Left forelimb (tissue), 1 donor: ENCODE results near the gene GADD45GIP1.
"Not testable (repeated sequence)": the region's sequence is repeated elsewhere in the genome, so short reads cannot be mapped to it uniquely, and the experiment has no call there.

Source experiments
- DNase-seq: peaks from one replicate; pipeline ENCODE4 v3.0.0-alpha.2; 2018; ENCODE audit warnings: low spot score

Gene GADD45GIP1

DNA sequence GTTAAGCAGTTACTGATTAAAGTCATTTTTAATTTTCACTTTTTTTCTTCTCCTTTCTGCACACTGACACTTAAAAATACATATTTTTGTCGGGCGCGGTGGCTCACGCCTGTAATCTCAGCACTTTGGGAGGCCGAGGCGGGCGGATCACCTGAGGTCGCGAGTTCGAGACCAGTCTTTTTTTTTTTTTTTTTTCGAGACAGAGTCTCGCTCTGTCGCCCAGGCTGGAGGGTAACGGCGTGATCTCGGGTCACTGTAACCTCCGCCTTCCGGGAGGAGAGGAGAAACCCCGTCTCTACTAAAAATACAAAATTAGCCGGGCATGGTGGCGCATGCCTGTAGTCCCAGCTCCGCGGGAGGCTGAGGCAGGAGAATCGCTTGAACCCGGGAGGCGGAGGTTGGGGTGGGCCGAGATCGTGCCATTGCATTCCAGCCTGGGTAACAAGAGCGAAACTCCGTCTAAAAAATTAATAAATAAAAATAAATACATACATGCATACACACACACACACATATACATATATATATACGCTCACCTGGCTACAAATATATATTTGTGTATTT, 448 bp upstream of the GADD45GIP1 start:
- DNase-seq, result not testable (repeated sequence)

DNA sequence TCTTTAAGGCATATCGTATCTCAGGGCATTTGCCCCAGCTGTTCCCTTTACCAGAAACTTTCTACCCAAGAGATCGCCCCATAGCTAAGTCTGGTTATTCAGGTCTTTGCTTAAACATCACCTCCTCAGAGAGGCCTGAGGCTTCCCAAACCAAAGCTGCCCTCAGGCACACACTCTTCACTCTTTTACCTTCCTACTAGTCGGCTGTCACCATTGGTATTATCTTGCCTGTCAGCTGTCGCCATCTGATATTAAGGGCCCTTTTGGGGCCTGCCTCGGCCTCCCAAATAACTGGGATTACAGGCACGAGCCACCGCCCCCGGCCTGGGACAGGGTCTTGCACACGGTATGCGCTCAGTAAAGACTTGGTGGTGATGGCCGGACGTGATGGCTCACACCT, 1.0 kb downstream of the GADD45GIP1 start:
- DNase-seq, result no peak

DNA sequence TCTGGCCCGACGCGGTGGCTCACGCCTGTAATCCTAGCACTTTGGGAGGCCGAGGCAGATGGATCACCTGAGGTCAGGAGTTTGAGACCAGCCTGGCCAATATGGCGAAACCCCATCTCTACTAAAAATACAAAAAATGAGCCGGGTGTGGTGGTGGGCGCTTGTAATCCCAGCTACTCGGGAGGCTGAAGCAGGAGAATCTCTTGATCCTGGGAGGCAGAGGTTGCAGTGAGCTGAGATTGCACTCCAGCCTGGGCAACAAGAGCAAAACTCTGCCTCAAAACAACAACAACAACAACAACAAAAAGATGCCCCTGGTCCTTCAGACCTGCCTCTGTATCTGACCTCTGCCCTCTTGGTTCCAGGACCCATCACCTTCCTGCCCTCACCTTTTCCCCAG, 1.4 kb downstream of the GADD45GIP1 start:
- DNase-seq, result not testable (repeated sequence)

DNA sequence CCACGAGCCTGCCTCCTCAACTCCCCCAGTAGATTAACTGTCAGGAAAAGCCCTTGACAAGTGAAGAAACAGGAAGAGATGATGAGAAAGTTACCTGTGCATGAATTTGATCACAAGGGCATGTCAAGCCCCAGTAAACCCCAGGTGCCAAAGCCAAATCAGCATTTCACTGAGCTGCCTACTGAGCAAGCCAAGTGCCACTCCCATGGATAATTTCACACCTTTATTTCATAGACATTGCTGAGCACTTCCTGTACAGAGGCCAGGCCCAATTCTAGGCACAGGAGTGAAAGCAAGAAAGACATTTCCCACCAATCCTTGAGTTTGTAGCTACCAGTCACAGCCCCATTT, 2.4 kb downstream of the GADD45GIP1 start:
- no peak for DNase-seq

DNA sequence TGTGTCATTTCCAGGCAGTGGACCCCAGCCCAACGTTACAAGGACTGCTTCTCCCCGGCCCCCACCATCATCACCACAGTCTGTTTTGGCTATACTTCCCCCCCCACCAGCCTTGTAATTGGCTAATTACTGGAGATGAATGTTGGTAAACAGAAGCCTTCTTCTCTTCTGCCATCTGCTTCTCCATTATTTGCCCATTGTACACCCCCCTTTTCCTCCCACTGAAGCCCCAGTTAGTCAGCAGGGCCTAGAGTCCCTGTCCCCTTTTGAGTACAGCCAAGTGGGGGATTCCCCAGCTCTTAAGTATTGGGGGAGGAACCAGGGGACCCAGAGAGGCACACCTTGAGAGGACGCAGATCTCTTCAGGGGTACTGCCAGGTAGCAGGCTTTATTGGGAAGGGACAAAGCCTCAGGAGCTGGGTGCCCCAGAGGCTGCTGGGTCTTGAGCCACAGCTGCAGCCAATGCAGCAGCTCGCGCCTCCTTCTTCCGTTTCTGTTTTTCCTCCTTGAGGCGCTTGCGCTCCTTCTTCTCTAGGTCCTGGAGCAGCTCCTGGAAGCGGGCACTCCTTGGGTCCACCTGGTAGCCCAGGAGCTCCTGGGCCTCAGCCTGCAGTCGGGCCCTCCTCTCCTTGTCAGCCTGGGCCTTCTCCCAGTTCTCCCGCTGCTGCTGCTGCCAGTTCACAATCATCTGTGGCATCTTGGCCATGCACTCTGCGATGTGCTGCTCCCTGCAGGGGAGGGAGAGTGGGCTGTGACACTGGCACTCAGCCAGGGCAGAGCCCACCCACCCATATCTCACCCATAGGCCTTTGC, 3.0 kb downstream of the GADD45GIP1 start:
- no peak for DNase-seq

DNA sequence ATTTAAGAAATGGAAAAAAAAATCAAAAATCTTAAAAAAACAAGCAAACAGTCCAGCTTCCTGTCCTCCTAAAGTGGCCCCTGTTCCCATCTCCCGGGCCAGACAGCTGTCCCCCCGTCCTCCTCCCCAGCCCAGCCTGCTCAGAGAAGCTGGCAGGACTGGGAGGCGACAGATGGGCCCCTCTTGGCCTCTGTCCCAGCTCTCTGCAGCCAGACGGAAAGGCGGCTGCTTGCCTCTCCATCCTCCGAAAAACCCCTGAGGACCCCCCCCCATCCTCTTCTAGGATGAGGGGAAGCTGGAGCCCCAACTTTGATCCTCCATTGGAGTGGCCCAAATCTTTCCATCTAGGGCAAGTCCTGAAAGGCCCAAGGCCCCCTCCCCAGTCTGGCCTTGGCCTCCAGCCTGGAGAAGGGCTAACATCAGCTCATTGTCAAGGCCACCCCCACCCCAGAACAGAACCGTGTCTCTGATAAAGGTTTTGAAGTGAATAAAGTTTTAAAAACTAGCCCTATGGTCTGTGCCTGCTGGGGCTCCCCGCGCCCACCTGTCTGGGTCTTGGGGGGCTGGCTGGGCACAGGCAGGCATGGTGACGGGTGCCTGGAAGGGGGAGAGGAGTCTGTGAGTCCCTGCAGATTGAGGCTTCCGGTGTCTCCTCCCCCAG, 3.8 kb downstream of the GADD45GIP1 start:
- DNase-seq, result peak; percentile 84

DNA sequence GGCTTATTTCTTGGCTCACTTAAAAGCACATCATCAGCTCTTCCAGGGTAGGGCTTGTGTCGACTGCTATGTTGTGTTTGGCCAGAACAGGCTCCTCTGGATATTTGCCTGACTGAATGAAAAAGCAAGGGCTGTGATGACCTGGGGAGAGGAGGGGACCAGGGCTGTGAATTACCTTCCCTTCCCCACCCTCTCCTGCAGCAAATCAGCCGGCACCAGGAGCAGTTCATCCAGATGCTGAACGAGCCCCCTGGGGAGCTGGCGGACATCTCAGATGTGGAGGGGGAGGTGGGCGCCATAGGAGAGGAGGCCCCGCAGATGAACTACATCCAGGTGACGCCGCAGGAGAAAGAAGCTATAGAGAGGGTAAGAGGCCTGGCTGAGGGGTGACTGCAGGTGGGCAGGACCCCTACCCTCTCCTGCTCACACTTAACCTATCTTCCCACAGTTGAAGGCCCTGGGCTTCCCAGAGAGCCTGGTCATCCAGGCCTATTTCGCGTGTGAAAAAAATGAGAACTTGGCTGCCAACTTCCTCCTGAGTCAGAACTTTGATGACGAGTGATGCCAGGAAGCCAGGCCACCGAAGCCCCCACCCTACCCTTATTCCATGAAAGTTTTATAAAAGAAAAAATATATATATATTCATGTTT, 4.4 kb downstream of the GADD45GIP1 start:
- no peak for DNase-seq

DNA sequence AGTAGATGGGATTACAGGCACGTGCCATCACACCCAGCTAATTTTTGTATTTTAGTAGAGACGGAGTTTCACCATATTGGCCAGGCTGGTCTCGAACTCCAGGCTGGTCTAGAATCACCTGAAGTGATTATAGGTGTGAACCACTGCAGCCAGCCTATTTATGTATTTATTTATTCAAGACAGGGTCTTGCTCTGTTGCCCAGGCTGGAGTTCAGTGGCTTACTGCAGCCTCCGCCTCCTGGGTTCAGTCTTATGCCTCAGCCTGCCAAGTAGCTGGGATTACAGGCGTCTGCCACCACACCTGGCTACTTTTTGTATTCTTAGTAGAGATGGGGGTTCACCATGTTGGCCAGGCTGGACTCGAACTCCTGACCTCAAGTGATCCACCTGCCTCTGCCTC, 5.0 kb downstream of the GADD45GIP1 start:
- DNase-seq, result not testable (repeated sequence)

DNA sequence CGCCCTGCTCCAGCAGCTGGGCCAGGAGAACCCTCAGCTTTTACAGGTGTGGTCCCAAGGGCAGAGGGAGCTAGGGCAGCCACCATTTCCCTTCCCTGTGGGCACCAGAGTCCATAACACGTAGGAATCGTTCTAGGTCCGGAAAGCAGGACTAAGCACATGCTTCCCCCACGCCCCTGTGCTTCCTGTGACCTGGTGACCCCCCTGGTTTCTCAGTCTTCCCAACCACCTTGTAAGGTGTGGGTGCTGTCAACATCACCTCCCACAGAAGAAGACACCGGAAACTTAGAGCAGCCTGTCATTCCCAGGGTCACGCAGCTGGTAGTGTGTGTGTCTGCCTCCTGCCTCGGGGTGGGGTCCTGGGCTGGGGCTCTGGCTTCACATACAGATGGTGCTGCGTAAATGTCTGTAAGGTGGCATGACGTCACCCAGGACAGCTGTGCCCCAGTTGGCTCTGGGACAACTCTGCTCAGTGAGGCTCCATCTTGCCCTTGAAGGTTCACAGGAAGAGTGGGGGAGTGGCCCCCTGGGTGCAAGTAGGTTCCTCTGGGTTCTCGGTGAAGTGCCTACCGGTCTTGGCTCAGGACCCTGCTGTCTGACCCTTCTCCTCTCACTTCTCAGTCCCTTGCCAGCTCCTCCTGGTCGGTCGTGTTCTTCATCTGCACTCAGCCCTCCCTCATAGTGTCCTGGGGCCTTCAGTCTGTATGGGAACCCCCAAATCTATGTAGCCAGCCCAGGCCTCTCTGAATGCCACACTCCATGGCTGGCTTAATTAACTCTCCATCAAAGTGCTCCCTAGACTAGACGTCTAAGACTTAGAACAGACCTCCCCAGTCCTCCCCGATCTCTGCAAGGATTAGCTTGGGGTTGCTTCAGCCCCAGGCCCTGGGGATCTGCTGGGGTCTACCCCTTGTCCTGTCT, 7.4 kb downstream of the GADD45GIP1 start:
- no peak for DNase-seq

DNA sequence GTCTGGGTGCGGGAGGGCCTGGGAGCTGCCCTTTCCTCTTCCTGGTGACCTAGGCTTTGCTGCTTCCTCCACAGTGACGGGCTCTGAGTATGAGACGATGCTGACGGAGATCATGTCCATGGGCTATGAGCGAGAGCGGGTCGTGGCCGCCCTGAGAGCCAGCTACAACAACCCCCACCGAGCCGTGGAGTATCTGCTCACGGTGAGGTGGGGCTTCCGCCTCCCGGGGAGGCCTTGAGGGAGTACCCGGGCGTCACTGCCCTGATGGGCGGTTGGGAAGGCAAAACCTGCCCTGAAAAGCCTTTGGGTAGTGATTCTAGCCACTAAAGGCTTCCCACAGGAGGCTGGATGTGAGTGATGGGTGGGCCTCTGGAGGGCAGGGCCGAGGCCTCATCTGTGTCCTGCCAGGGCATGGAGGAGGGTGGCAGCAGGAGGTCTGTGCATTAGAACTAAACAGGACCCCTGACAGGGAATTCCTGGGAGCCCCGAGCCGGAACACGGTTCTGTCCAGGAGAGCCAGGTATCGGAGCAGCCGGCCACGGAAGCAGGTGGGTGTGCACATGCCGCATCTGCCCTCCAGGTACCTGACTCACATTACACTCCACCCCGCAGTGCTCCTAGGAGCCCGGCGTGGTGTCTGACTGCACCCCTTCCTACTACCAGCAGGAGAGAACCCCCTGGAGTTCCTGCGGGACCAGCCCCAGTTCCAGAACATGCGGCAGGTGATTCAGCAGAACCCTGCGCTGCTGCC, 8.2 kb downstream of the GADD45GIP1 start:
- no peak for DNase-seq

DNA sequence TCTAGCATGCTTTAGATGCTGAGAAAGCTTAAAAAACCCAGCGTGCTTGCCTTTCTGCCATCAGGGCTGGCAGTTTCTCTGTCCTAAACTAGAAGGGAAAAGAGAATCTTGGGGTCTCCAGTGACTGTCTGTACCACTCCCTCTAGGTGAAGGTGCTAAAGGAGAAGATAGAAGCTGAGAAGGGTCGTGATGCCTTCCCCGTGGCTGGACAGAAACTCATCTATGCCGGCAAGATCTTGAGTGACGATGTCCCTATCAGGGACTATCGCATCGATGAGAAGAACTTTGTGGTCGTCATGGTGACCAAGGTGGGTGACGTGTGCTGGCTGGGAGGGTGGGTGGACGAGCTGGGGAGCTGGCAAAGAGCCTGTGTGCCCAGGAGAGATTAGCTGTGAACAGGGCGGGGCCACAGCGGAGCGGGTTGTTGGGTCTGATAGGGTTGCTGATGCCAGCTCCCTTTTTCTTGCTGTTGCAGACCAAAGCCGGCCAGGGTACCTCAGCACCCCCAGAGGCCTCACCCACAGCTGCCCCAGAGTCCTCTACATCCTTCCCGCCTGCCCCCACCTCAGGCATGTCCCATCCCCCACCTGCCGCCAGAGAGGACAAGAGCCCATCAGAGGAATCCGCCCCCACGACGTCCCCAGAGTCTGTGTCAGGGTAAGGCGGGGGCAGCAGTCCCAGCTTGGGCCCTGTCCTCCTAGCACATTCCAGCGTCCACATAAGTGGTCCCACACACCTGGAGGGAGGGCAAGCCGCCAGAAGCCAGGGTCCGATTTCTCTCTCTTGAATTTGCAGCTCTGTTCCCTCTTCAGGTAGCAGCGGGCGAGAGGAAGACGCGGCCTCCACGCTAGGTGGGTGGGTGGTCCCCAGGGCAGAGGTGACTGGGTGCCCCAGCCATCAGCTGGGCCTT, 9.1 kb downstream of the GADD45GIP1 start:
- DNase-seq, result no peak

DNA sequence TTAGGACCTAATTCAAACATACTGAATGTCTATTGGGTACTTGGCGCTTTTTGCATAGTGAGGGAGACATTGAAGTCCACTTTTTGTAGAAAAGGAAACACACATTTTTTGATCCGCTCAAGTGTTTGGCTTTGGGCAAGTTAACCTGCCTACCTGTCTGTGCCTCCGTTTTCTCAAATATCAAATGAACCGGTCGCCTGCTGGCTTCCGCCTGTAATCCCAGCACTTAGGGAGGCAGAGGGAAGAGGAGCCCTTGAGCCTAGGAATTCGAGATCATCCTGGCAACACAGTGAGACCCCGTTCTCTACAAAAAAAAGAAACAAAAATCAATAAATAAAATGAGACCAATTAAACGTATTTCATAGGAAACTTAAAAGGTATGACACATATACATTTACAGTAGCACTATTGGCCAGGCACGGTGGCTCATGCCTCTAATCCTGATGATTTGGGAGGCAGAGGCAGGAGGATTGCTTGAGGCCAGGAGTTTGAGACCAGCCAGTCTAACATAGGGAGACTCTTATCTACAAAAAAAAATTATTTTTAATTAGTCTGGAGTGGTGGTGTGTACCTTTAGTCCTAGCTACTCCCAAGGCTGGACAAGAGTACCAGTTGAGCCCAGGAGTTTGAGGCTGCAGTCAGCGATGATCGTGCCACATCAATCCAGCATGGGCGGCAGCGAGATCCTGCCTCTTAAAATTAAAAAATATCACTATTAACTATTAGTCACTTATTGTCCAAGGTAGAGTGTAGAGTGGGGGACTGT, 10.1 kb downstream of the GADD45GIP1 start:
- DNase-seq, result no peak

DNA sequence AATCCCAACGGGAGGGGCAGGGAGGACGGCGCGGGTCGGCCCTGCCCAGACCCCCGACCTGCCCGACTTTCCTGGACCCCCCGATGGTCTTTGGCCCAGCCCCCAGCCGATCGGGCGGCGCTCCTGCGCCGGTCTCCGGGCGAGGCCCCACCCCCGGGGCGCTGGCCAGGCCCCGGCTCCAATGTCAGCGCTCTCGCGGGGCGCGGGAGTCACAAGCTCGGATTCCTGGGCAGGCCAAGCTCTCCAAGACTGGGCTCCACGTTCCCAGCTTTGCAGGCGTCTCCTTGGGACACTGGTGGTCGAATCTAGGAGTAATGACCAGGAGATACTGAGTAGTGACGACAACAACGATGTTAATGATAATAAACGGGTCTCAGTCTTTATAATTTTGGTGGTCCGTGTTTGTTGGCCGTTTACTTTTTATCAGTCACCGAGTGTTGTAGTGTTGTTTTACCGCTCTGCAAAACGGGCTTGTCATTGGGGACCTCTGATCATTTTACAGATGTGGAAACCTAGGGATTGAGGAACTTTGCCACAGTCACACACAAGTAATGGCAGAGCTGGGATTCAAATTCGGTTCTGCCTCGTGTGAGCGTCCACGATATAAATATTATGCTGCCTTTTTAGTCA, 10.8 kb downstream of the GADD45GIP1 start:
- peak; percentile 85 for DNase-seq

DNA sequence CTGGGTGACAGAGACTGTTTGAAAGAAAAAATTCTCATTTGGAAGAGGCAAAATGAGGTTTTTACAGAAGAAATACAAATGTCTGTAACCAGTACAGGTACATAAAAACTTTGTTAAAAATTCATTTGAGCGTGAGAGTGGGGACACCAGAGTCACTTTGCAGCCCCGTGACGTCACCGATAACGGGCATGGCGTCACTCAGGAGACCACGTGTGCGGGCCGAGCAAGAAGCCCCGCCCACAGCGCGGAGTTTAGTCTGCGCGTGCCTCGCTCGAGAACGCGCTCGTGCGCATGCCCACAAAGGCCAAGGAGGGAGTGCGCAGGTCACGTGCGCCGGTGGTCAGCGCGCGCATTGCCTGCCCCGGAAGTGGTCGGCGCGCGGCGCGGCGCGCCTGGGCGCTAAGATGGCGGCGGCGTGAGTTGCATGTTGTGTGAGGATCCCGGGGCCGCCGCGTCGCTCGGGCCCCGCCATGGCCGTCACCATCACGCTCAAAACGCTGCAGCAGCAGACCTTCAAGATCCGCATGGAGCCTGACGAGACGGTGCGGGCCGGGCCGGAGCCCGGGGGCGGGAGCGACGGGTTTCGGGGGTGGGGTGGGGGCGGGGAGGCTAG, 11.4 kb downstream of the GADD45GIP1 start, which contains the start of gene RAD23A:
Gene RAD23A, plus strand, starts transcription at position 384 of the 613 bp plus-strand sequence. Its CDS starts 87 bp downstream, at position 471.
- DNase-seq, result peak; percentile 98

DNA sequence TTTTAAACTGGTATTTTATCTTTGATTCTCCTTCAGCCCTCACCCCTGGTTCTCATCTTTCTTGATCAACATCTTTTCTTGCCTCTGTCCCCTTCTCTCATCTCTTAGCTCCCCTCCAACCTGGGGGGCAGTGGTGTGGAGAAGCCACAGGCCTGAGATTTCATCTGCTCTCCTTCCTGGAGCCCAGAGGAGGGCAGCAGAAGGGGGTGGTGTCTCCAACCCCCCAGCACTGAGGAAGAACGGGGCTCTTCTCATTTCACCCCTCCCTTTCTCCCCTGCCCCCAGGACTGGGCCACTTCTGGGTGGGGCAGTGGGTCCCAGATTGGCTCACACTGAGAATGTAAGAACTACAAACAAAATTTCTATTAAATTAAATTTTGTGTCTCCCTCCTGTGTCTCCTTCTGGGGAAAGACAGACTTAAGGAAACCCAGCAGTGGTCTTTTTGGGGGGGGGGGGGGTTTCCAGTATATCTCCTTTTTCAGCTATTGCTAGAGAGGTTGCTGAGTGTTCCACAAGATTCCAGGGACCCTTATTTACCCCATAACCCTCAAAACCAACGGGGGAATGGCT, 12.8 kb downstream of the GADD45GIP1 start:
- no peak for DNase-seq

DNA sequence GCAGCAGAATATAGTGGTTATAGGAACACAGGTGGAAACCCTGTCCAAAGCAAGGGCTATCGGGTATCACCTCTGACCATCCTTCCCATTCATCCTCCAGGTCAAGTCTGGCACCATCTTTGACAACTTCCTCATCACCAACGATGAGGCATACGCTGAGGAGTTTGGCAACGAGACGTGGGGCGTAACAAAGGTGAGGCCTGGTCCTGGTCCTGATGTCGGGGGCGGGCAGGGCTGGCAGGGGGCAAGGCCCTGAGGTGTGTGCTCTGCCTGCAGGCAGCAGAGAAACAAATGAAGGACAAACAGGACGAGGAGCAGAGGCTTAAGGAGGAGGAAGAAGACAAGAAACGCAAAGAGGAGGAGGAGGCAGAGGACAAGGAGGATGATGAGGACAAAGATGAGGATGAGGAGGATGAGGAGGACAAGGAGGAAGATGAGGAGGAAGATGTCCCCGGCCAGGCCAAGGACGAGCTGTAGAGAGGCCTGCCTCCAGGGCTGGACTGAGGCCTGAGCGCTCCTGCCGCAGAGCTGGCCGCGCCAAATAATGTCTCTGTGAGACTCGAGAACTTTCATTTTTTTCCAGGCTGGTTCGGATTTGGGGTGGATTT, 13.5 kb downstream of the GADD45GIP1 start:
- DNase-seq, result no peak

DNA sequence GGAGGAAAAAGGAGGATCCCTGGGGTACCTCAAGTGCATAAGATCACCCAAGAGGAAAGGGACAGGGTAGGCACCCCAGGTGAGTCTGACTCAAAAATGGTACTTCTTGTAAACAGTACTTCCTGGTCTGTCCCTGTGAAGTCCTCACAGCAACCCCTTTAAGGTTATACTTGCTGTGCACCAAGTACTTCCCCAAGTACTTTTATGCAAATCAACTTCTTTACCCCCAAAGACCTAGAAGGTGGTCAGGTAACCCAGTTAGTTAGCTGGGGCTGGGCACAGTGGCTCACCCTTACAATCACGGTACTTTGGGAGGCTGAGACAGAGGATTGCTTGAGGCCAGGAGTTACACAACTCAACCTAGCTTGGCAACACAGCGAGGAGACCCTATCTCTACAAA, 16.1 kb downstream of the GADD45GIP1 start:
- no peak for DNase-seq
